GM21723 (cell line): Measurements from ENCODE around the gene KLRC1.
"Not testable (repeated sequence)": the region's sequence is repeated elsewhere in the genome, so short reads cannot be mapped to it uniquely, and the experiment has no call there.

Experiments
- ATAC-seq: cut with Tn5 transposase; IDR thresholded peaks from one replicate; pipeline ENCODE4 v1.9.1; 2021; ENCODE audit warnings: mild to moderate bottlenecking, moderate library complexity; ENCODE audit not compliant: unreplicated experiment

The KLRC1 gene

DNA sequence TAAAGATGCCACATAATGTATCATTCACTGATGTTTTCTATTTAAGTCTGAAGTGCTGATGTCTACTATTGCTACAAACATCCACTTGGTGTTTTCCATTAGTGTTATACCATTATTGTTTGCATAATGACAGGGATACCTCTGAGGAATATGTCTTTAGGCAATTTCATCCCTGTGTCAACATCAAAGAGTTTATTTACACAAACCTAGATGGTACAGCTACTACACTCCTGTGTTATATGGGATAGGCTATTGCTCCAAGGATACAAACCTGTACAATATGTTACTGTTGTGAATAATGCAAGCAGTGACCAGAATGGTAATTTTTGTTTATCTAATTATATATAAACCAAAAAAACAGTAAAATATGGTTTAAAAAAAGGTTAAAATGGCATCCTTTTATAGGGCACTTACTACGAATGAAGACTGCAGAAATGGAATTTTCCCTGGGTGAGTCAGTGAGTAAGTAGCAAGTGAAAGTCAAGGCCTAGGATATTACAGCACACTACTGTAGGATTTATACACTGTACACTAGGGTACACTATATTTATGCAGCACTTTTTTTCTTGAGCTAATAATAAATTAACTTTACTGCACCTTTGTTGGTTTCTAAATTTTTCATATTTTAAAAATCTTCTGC, 28.8 kb downstream of the KLRC1 start:
- not testable (repeated sequence) for ATAC-seq

DNA sequence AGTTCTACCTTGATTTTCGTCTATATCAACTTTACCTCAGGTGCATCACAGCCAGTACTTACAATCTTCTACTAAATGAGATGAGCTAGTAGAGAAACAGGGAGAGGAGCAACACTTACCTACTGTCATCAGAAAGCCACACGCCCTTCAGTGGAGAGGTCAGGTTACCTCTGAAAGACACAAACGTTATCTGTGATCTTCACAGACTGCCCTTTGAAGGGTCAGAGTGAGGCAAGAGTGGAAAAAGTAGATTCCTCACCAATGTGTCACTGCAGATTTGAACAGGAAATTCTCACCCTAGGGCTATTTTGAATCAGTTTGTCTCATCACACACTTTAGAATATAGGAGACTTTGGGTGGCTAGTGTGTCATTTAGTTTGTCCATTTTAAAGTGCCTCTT, 31.0 kb downstream of the KLRC1 start:
- ATAC-seq = not testable (repeated sequence)

DNA sequence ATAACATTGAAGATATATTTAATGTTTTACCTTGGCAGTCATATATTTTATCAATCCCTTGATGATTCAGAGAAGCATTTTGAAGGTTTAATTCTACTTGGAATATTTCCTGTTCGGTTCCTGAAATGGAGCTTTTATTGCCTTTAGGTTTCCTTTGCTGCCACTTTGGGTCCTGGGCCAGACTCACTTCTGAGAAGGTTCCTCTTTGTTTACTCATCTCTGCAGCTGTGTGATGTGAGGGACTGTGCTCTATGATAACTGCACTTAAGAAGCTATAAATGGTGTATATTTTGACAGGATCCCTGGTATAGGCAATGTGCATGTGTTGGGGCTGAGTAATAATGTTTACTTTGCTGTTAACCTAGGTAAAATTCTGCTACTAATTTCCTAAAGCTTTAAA, 32.8 kb downstream of the KLRC1 start, which contains the start of gene KLRC3:
TSS of gene KLRC3 (minus strand) at position 262 of the 400 bp plus-strand sequence. CDS start at position 217, 45 bp downstream.
- ATAC-seq = not testable (repeated sequence)

DNA sequence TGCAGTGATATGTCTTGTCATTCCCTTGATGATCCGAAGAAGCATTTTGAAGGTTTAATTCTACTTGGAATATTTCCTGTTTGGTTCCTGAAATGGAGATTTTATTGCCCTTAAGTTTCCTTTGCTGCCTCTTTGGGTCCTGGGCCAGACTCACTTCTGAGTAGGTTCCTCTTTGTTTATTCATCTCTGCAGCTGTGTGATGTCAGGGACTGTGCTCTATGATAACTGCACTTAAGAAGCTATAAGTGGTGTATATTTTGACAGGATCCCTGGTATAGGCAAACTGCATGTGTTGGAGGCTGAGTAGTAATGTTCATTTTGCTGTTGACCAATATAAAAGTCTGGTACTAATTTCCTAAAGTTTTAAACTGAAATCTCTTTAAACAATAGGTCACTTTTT, 43.8 kb downstream of the KLRC1 start, which contains the start of gene KLRC4:
TSS of gene KLRC4 (minus strand) at position 366 of the 400 bp plus-strand sequence. CDS start at position 184, 182 bp downstream.
- no peak for ATAC-seq

DNA sequence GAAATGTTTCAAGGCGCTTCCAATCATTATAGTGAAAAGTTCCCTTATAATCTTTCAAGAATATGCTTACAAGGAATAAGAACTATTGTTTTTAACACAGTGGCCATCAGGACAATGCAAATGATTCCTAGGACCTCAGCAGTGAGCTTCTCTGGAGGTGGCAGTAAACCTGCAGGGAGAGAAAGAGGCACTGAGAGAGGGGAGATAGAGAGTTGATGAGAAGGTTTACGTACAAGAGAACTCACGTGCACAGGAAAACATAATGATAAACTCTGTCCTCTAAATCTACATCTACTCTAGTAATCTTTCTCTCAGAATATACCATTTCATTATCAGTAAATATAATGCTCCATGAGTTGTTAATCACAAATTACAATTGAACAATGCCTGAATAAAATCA, 44.3 kb downstream of the KLRC1 start:
- ATAC-seq = no peak

DNA sequence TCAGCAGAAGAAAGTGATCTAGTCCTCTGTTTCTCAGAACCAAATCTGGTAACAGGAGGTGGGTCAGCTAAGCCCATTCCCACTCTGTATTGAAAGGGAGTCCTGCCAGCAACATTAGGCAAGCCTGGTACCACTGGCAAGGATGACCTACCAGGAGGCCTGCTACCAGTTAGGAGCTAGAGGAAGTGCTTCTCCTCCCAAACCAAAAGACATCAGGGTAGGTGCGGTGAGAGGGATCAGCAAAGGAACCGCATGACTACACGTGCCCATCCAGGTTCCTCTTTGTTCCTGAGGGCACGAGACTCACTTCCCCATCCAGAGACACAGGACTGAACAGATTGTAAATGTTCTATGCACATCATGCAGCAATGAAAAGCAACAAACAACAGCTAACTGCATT, 46.5 kb downstream of the KLRC1 start:
- no peak for ATAC-seq

DNA sequence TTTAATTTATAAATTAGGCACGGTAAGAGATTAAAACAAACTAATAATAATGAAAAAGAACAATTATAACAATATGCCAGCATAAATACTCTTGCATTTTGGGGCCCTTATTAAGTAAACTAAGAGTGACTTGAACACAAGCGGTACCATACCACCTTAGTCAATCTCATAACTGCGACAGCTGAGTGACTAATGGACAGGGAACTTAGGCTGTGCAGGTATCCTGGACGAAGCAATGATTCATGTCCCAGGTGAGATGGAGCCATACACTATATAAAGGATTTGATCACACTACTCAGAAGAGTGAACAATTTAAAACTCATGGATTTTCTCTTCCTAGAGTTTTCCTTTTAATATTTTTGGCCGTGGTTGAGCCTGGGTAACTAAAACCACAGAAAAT, 47.9 kb downstream of the KLRC1 start:
- ATAC-seq = no peak

DNA sequence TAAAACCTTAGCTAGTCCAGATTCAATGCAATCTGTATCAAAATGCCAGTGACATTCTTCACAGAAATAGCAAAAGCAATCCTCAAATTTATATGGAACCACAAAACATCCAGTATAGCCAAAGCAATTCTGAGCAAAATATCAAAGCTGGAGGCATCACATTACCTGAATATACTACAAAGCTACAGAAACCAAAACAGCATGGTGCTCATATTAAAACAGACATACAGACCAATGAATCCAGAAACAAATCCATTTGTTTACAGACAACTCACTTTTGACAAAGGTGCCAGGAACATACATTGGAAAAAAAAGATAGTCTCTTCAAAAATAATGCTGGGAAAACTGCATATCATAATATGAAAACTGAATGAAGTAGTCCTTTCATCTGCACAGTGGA, 48.4 kb downstream of the KLRC1 start:
- ATAC-seq = no peak

DNA sequence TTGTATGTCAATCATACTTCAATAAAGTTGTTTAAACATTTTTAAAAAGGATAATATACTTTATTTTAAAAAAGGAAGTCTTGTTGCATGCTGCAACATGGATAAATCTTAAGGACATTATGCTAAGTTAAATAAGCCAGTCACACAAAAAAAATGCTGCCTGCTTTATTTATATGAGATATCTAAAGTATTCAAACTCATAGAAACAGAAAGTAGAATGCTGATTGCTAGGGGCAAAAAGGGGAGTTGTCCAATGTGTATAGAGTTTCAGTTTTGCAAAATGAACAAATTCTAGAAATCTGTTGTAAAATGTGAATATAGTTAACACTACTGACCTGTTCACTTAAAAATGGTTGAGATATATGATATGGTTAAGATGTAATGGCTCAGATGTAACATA, 52.3 kb downstream of the KLRC1 start:
- ATAC-seq = no peak

DNA sequence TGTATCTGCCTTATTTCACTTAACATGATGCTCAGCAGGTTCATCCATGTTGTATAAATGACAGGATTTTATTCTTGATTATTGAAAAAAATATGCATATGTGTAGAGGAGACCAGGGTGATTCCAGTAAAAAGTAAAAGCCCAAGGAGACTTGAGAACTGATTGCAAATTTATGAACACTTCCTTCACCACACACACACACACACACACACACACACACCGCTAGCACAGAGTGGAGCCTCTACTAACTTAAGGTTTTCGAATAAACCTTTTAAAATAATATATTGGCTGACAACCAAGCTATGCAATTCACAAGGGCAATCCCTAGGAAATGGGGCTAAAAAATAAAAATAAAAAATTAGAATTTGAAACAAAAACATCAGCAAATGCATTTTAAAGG, 55.0 kb downstream of the KLRC1 start:
- ATAC-seq = no peak

DNA sequence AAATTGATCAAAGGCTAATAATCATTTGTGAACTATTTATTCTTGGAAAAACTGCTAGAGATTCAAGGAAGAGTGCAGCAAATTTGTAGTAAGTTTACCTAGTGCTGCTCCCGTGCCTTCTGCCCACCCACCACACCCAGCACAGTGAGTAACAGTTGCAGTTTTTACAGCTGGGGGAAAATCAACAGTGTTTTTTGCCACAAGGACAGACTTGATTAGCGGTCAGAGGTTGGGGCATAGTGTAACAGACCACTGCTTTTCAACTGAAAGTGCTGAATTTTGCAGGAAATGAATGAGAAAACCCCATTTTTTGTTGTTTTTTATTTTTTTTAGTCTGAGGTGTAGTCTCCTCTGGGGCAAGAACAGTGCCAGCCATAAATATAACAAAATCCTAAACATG, 55.9 kb downstream of the KLRC1 start:
- no peak for ATAC-seq

DNA sequence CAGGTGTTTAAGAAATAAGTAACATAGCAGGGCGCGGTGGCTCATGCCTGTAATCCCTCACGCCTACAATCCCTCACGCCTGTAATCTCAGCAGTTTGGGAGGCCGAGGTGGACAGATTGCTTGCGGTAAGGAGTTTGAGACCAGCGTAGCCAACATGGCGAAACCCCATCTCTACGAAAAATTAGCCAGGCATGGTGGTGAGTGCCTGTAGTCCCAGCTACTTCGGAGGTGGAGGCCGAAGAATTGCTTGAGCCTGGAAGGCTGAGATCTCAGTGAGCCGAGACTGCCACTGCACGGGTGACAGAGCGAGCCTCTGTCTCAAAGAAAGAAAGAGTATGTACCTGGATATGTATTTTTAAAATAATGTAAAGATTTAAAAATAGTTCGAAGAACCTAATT, 57.0 kb downstream of the KLRC1 start:
- ATAC-seq = not testable (repeated sequence)
